CD4-positive, alpha-beta T cell treated with Interleukin-21 for 1 hour (primary cell): Measurements from ENCODE around the gene PWP2.
"Not testable (repeated sequence)": the region's sequence is repeated elsewhere in the genome, so short reads cannot be mapped to it uniquely, and the experiment has no call there.

Experiments
- DNase-seq: peaks from one replicate; pipeline ENCODE4 v3.0.0-alpha.2; 2020

Gene PWP2

DNA sequence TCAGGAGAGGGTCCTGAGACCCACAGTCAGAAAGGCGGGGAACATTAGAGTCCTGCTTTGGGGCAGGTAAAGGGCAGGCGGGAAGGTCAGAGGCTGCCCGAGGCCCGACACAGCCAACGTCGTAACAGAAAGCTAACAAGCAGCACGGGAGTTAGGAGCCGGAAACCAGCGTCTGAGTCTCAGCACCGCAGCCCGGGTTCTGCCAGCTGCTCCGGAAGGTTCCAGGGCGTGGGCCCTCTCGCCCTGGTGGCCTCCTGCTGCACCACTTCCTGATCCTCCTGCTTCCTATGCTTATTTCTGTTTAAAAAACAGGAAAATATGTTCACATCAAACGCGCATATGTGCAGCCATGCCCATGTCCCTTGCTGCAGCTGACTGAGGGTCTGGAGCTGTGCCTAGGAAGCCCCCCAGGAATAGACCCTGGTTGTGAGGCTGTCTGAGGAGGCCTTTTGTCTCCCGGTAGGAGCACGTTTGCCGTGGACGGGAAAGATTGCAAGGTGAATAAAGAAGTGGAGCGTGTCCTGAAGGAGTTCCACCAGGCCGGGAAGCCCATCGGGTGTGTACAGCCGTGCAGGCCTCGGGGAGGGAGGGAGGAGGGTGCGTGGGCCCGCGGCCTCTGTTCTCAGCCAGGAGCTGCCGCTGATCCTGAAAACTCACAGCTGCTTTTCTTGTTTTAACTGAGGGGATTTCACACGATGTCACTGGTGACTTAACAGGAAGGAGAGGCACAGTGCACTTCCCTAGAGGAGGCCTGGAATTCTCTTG lies 32.8 kb downstream of the PWP2 start:
- not testable (repeated sequence) for DNase-seq

DNA sequence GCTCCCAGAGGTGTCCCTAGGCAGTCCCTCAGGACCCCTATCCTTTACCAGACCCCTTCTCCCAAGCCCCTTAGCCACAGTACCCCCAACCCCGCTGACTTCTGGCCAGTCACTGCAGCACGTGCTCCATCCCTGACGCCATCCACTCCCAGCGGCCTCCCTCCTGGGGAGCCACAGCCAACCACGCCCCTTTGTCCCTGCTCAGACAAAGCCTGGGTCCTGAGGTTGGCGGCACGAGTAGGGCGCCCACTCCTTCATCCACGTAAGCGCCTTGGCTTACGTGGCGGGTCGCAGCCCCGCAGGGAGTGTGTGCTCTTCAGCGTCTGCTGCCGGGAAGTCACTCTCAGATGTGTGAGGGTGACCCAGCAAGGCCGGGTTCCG lies 33.3 kb downstream of the PWP2 start:
- not testable (repeated sequence) for DNase-seq

DNA sequence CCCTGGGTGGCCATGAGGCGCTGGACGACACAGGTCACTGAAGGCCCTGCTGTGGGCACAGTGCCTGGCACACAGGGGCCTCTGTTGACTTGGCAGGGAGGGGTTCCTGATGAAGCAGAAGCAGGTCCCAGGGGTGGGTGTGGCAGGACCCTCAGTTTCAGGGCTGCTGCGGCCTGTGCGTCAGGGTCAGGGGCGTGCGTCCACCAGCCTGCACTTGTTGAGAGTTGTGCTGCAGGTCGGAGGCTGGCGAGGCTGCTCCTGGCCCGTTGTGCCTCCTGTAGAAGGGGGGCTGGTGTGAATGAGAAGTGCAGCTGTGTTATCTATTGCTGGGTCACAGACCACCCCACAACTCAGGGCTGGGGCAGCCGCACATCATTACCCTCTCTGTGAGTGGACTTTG lies 35.3 kb downstream of the PWP2 start:
- DNase-seq = not testable (repeated sequence)

DNA sequence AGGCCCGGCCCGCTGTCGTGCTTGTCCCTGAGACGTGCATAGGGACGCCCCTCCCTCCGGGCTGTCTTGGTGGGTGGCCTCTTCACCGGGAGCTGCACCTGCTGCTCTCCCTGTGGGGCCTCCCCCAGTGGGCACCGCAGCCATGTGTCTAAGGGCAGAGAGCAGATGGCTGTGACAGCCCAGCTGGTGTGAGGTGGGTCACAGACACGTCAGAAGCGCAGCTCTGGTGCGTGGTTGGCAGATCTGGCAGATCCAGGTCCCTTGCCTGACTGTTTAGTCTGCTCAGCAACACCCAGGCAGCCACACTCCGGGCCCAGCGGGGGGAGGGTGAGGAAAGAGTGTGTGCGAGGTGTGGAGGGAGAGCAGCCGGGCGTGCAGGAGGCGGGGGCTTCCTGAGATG lies 36.2 kb downstream of the PWP2 start:
- DNase-seq = peak; percentile 52

DNA sequence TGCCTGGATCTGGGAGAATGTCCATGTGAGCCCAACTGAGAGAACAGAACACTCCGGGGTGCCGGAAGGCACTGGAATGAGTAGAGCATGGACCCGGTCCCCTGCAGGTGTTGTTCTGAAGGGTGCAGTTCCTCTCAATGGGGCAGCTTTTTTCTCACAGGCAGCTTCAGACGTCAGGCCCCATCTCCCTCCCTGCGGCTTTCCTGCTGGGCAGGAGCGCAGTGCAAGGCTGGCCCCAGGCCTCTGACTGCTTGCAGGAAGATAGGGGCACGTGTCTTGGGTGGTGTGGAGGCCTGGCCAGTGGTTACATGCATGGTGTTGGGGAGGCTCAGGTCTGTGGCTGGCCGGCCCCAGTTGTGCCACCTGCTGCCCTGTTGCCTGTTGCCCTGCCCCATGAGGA lies 36.8 kb downstream of the PWP2 start:
- peak; percentile 19 for DNase-seq

DNA sequence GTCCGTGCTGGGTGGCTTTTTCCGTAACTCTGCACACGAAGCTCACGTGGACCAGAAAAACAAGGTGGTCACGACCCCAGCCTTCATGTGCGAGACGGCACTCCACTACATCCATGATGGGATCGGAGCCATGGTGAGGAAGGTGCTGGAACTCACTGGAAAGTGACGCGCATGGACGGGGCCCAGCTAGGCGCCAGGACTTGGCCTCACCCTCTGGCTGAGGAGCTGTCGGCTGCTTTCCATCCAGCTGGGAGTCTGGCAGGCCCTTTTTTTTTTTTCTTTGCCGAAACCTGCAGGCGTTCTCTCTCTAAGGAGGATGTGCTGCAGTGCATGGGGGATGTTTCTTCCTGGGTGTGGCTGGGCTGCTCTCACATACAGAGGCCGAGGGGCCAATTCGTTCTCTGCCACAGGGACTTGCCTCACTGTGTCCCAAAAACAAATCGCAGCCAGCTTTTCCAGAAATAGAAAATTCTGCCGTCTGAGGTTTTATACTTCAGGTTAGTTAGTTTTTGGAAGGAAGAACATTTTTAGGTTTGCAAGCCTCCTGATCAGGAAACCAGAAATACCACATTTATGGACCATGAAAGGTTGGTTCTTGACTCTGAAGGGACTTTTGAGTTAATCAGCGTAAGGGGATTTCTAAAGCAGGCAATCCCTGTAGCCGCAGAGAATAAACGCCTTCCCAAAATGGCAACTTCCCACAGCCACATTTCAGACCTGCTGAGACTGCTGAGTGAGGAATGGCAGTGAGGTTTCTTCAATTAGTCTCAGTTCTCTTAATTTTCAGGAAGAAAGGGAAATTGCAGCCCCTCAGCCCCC lies 37.8 kb downstream of the PWP2 start:
- DNase-seq = not testable (repeated sequence)

DNA sequence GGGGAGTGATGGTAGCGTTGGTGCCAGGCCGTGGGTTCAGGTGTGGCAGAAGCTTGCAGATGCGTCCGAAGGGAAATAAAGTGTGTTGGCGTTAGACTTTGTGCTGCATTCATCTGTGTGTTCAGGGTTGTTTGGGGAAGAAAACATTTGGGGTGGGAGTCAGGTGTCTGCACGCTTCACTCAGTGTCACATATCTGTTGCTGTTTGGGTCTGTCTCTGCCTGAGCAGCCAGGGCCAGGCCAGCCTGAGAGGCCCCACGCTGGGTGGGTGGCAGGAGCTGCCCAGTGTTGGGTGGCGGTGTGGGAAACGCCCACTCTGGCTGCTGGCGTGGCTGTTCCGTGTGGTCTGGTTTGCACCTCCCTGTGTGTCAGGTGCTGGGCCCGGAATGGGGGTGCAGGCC lies 38.4 kb downstream of the PWP2 start:
- not testable (repeated sequence) for DNase-seq

DNA sequence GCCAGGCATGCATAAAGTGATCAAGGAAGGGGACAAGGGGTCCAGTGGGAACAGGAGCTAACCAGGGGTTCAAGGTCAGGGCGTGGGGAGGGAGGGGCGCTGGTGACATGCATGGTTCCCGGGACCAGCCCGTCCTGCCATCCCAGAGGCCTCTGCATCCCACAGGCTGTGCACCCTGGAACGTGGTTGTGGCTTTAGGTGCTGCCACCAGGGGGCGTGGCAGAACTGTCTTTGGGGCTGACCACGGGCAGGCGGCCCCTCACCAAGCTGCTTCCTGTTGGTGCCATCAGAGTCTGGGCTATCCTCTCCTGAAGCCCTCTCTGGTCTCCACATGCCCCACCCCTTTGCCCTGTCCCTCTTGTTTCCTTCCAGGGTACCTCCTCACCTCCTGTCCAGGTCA lies 39.9 kb downstream of the PWP2 start:
- DNase-seq = not testable (repeated sequence)

DNA sequence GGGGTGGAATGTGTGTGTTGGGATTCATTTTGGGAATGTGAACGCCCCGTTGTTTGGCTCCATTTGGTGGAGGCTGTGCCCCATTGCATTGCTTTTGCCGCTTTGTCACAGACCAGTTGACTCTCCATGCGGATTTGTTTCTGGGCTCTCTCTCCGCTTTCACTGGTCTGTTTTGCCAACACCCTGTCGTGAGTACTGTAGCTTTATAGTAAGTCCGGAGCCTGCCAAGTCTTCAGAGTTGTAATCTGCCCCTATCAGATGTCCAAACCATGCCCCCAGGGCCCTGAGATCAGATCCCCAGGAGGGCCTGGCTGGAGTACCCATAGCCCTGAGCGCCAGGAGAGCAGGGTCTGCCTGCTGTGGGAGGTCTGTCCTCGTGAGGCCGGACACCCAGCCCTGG lies 43.1 kb downstream of the PWP2 start:
- not testable (repeated sequence) for DNase-seq

DNA sequence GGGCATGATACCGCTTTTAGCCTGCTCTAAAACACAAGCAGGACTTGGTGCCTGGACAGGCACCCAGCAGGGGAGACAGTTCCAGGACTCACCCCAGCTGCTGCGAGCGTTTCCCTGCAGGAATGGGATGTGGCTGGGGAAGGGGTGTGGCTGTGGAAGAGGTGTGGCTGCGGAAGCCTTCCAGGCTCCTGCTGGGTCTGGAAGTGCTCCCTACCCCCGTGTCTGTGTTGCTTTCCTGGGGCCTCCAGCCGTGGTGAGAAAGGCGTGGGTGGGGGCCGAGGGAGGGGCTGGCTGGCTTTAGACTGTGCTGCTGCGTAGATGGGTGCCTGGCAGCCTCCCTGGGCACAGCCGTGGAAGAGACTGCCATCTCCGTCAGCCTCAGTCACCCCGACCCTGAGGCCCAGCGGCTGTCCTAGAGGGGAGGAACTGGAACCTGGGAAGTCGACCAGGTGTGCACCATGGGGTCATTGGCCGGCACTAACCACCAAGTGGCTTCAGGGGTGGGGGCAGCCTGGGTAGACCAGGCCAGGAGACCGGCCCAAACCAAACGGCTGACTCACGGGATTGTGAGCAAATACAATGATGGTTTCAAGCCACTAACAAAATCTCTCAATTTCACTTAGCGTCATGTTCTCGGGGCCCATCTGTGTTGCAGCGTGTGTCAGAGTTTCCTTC lies 46.2 kb downstream of the PWP2 start:
- DNase-seq = not testable (repeated sequence)

DNA sequence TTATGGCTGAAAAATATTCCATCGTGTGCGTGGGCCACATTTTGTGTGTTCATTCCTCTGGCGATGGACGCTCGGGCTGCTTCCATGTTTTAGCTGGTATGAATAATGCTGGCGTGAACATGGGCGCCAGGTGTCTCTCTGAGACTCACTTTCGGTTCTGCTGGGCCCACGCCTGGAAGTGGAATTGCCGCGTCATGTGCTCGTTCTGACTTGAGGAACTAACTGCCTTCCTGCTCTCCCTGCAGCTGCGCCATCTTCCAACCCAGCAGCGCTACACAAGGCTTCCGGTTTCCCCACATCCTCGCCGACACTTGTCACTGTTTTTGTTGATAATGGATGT lies 46.7 kb downstream of the PWP2 start:
- peak; percentile 40 for DNase-seq

DNA sequence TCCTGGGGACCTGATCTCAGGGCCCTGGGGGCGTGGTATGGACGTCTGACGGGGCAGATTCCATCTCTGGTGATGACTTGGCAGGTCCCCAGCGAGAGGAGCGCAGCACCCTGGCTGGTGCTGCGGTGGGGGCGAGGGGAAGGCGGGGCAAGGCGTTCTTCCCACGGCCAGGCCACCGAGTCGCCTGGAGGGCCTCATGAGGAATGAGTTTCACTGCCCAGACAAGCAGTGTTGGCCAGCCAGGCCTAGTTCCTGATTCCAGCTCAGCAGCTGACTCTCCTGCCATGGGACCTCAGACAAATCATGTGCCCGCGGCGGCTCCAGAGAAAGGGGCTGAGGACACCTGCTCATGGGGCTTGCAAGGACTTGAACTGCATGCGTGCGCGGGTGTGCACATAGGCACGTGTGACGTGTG lies 47.6 kb downstream of the PWP2 start:
- DNase-seq = not testable (repeated sequence)

DNA sequence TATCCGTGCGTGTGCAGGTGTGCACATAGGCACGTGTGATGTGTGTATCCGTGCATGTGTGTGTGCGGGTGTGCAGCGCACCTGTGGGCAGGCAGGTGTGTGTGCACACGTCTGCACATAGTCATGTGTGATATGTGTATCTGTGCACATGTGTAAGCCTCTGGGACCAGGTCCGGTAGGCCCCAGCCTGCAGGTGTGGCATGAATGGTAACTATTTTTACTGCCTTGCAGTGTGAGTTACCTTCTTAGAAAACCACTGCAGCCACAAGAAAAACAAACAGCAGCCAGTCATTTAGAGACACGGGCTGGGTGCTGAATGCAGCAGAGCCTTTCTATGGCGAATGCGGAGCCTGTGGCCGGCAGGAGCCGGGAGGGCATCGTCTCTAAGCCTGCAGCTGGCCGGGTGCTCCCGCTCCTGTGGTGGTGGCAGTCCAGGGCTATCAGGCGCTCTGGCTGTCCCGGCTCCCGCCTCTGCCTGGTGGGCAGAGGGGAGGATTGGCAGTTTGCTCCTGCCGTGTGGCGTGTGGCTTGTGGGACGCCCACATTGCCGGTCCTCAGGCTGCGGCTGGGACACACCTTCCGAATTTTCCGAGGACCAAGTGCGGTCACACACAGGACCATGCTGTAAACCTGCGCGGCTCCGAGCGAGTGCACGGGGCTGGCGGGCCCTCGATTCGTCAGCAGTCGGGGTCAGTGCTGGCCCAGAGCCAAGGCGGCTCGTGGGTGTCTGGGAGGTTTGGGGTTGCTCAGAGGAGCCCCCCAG lies 48.2 kb downstream of the PWP2 start:
- not testable (repeated sequence) for DNase-seq

DNA sequence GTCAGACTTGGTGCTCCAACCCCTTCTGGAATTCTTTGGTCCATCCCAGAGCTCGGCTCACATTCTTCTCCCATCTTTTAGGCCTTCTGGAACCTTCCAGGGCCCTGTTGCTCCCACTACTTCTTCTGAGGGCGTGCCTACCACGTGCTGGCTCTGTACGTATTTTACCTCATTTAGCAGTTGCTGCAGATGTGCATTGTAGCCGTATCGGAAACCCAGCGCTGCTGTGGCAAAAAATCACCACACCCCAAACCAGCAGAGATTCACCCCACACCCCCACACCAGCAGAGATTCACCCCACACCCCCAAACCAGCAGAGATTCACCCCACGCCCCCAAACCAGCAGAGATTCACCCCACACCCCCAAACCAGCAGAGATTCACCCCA lies 48.8 kb downstream of the PWP2 start:
- DNase-seq = not testable (repeated sequence)

DNA sequence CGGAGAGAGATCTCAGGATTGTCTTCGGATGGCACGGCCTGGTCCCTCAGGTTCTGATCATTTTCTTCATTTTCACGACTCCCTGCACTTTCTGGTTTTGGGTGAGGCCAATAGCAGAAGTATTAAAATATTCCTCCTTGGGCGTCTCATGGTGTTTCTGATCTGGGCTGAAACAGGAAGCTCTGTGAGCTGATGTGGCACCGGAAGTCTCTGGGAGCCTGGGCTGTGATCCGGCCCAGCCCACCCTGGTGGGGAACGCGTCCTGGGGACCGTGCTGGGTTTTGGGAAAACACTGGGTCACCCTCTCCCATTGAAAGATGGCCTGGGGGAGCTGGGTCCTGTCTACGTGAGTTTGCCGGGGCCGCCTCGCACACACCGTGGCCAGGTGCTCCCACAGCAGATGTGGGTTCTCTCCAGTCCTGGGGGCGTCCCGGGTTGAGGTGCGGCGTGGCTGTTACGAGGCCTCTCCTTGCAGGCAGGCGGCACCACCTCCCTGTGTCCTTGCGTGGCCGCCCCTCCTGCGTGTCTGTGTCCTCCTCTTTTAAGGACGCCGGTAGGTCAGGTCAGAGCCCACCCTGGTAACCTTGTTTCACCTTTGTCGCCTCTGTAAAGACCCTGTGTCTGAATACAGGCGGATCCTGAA lies 50.4 kb downstream of the PWP2 start:
- not testable (repeated sequence) for DNase-seq

DNA sequence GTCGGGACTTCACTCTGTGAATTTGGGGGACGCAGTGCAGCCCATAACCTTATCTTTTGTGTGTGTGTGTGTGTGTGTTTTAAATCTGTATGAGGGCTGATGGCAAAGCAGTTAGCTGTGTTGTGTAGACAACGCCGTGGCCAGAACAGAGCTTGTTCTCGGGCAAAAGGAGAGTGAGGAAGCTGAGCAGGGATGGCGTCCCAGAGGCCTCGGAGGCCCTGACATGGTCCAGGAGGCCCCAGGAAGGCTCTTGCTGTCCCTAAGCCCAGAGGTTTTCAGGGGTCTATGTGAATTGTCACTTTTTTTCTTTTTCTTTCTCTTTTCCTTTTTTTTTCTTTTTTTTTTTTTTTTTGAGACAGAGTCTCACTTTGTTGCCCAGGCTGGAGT lies 50.9 kb downstream of the PWP2 start:
- not testable (repeated sequence) for DNase-seq

DNA sequence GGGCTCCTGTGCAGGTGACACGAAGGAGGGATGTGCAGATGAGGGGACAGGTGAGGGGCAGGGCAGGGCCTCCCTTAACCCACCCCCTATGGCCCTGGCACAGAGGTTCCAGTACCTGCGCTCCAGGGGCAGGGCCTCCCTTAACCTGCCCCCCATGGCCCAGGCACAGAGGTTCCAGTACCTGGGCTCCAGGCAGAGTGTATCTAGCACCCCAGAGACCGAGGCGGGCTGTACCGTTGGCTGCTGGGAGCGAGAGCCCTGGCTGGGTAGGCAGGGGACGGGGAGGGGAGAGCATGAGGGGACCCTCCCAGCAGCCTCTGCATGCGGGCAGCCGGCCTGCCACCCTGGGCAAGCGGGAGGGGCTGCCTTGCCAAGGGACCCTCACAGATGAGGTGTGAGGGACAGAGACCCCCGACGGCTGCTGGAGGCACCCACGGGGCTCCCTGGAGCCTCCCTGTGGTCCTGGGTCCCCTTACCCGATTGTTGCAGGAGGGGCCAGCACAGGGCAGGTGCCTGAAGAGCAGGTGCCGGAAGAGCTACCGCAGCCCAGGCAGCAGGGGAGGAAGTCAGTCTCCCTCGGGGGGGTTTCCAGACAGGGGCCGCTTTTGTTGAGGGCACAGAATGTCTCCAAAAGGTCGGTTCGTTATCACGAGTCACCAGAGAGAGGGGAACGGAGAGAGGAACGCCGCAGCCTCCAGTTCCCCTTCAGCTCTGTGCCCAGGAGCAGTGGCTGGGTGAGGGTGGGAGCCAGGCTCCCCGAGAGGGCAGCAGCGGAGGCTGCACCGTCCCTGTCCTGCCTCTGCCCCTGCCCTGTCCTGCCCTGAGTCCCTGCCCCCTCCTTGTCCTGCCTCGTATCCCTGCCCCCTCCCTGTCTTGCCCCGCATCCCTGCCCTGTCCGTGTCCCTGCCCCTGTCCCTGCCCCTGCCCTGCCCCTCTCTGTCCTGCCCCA lies 52.4 kb downstream of the PWP2 start:
- DNase-seq = not testable (repeated sequence)

DNA sequence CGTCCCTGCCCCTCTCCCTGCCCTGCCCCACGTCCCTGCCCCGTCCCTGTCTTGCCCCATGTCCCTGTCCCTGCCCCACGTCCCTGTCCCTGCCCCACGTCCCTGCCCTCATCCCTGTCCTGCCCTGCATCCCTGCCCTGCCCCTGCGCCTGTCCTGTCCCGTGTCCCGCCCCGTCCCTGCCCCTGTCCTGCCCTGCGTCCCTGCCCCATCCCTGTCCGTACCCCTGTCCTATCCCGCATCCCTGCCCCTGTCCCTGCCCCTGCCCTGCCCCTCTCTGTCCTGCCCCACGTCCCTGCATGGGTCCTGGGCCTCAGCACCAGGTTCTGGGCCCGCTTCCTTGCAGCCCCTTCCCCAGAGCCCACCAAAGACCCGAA lies 53.1 kb downstream of the PWP2 start:
- DNase-seq = not testable (repeated sequence)

DNA sequence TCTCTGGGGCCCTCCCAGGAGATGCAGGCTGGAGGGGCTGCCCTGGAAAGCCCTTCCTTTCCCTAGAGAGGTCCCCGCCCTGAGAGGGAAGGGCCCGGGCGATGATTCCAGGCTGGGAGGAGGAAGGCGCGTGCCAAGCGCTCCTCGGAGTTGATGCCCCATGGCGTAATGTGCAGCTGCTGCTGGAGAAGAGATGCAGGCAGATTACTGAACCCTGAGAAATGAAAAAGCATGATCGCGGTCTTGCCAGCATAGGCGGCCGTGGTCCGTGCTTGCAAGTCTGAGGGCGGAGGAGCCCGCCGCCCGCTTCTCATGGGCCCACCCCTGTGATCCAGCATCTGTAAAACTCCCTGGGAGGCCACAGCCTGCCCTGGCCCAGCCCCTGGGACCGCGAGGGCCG lies 53.6 kb downstream of the PWP2 start:
- not testable (repeated sequence) for DNase-seq

DNA sequence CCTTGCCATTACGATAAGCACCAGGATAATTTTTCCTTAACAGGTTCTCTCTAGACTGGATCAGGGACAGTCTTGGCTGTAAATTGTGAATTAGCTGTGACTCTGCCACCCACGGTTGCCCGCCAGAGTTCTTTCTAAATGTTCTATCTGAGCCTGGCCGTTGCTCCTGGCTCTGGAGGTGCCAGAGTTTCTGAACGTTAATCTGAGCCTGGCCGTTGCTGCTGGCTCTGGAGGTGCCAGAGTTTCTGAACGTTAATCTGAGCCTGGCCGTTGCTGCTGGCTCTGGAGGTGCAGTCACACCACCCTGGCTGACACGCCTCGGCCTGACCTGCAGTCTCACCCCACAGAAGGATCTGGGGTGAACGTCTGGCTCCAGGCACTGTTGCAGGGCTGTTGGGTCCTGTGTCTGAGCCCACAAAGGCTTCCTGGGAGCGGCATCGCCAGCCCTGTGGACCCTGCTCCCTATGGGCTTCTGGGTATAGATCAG lies 56.0 kb downstream of the PWP2 start:
- DNase-seq = not testable (repeated sequence)

DNA sequence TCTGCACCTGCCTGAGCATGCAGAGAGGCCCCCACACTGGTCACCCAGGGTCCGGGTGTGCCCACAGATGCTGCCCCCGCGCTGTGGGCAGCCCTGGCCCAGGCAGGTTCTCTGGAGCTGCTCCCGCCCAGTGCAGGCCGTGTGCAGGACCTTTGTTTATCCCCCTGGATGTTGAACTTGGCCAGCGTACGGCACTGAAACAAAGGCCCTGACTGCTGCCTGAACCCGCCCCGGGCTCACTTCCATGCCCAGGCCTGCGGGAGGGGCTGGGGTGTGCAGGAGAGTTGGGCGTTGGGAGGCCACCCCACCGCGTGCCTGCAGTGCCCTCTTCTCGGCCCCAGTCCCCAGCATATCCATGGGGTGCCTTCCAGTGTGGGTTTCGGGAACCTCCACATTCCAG lies 58.7 kb downstream of the PWP2 start:
- DNase-seq = not testable (repeated sequence)
